HepG2 (cell line): ENCODE data around the gene INSIG2. TPM values are rescaled to one million over a fixed set of nuclear protein-coding genes. Genes with fewer than 3 reads are reported as not detected.

Experiments used
- ATF7 ChIP-seq, 2 experiments: fragments of 450-650 bp in 1 of 2; sonication (generic) in 1 of 2; formaldehyde crosslinking in 1 of 2; IDR thresholded peaks; 2 replicates each; pipeline versions ENCODE4 v1.4.0 to v1.6.1; 2016 to 2020; ENCODE audit warnings: antibody characterized with exemption in 1 of 2, mild to moderate bottlenecking in 1 of 2, missing genetic modification reagents in 1 of 2
- DPF2 ChIP-seq: sonication (generic); formaldehyde crosslinking; IDR thresholded peaks from 2 replicates; pipeline ENCODE4 v1.4.0; 2020; ENCODE audit warnings: mild to moderate bottlenecking, low read depth, missing genetic modification reagents, borderline replicate concordance
- GPN1 ChIP-seq: sonication (generic); formaldehyde crosslinking; IDR thresholded peaks from 2 replicates; pipeline ENCODE4 v1.5.1; 2020; ENCODE audit warnings: missing genetic modification reagents, borderline replicate concordance
- MTF2 ChIP-seq: sonication (generic); formaldehyde crosslinking; IDR thresholded peaks from 2 replicates; pipeline ENCODE4 v1.5.0; 2020; ENCODE audit warnings: missing genetic modification reagents, borderline replicate concordance
- PAWR ChIP-seq: sonication (generic); formaldehyde crosslinking; IDR thresholded peaks from 2 replicates; pipeline ENCODE4 v1.4.0; 2020; ENCODE audit warnings: missing genetic modification reagents, mild to moderate bottlenecking, borderline replicate concordance
- SRSF1 ChIP-seq: fragments of 200-400 bp; formaldehyde crosslinking; optimal IDR thresholded peaks from 2 replicates; pipeline ENCODE3; 2017; ENCODE audit warnings: mild to moderate bottlenecking, low read depth, low read length, moderate library complexity
- ZNF367 ChIP-seq: sonication (generic); formaldehyde crosslinking; IDR thresholded peaks from 2 replicates; pipeline ENCODE4 v1.4.0; 2020; ENCODE audit warnings: missing genetic modification reagents, borderline replicate concordance
- polyA plus RNA-seq, 8 experiments: library from polyadenylated mRNA; depleted of rRNA in 3 of 8; stranded (reverse) in 7 of 8; unstranded in 1 of 8; fragments of >200 nt; fragmentation: Illumina TruSeq in 4 of 8; extraction: Trizol in 4 of 8; gene quantifications; 2 replicates each; pipeline versions ENCODE4 v1.2.1 to v1.2.3, GENCODE V29; 2011 to 2016; ENCODE audit warnings: low read depth in 4 of 8, missing spikeins in 1 of 8, mixed read lengths in 1 of 8; ENCODE audit not compliant: insufficient read depth in 1 of 8
- total RNA-seq, 5 experiments: library from RNA; depleted of rRNA; stranded (reverse); fragments of >200 nt; fragmentation: Illumina TruSeq; extraction: Trizol; gene quantifications; 2 replicates each; pipeline ENCODE4 v1.2.3, GENCODE V29; 2016; ENCODE audit warnings: low read depth in 1 of 5
- TF ChIP-seq, protein P1 (sequence below): sonication (generic); formaldehyde crosslinking; IDR thresholded peaks from 2 replicates; pipeline ENCODE4 v1.4.0; 2020; ENCODE audit warnings: missing genetic modification reagents
- TF ChIP-seq, protein P2 (sequence below): sonication (generic); formaldehyde crosslinking; IDR thresholded peaks from 2 replicates; pipeline ENCODE4 v1.8.0; 2022; ENCODE audit warnings: missing genetic modification reagents, low read depth, mild to moderate bottlenecking, borderline replicate concordance
- TF ChIP-seq, protein P3 (sequence below): sonication (generic); formaldehyde crosslinking; IDR thresholded peaks from 2 replicates; pipeline ENCODE4 v1.8.0; 2022; ENCODE audit warnings: mild to moderate bottlenecking, missing genetic modification reagents, moderate library complexity
- TF ChIP-seq, protein P4 (sequence below): sonication (generic); formaldehyde crosslinking; conservative IDR thresholded peaks from 2 replicates; pipeline ENCODE4 v1.4.0; 2020; ENCODE audit warnings: missing genetic modification reagents
- TF ChIP-seq, protein P5 (sequence below): sonication (generic); formaldehyde crosslinking; IDR thresholded peaks from 2 replicates; pipeline ENCODE4 v1.4.0; 2020; ENCODE audit warnings: missing genetic modification reagents, borderline replicate concordance
- TF ChIP-seq, protein P6 (sequence below): sonication (generic); formaldehyde crosslinking; IDR thresholded peaks from 2 replicates; pipeline ENCODE4 v1.5.1; 2020; ENCODE audit warnings: mild to moderate bottlenecking, moderate library complexity, missing genetic modification reagents

INSIG2 gene
- total and polyA plus RNA-seq, 2 of the 13 experiments (the other 11 are each of a cell fraction or from before 2014, with no cell fraction given) = 73.5 to 481 TPM

DNA sequence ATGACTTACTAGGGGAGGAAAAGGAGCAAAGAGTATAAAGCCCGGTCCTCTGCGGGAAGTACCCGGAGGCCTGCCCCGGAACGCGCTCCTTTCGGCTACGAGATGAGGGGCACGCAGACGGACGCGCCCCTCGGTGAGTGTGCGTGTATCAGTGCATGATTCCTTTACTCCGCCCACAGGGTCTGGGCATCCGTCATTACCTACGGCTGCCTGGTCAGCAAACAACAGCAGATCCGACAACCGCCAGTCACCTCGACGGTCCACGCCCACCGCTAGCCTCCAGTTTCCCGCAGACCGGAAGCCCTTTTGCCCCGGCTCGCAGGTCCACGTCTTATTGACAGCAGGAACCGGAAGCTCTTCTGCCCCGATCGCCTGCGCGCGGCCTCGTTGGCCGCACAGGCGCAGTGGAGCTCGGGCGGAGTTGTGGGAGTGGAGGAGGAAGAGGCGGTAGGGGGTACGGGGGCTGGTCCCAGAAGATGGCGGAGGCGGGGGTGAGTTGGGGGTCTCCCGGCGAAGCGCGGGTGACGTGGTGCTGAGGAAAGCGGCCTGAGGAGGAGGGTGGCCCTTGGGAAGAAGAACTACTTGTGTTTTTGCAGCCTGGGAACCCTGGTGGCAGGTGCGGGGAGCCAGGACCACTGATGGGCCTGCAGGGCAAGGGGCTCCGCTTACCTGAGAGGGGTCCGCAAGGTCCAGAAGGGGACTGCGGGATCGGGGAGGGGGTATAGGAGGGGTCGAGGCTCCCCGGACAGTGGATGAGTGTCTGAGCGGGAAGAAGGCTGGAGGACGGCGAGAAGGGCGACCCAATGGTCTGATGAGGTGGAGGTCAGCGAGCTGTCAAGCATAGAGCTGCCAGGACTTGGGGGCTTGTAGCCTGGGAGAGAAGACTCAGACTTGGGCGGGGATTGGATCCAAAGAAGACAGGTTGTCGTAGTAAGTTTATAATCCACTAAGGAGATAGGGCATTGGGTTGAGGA lies at the start of gene INSIG2 (continued):
- TF ChIP-seq SRSF1 = peak; percentile 81
- no peak for TF ChIP-seq GPN1 (CRISPR knock-in tag)
- TF ChIP-seq, protein P1, sequence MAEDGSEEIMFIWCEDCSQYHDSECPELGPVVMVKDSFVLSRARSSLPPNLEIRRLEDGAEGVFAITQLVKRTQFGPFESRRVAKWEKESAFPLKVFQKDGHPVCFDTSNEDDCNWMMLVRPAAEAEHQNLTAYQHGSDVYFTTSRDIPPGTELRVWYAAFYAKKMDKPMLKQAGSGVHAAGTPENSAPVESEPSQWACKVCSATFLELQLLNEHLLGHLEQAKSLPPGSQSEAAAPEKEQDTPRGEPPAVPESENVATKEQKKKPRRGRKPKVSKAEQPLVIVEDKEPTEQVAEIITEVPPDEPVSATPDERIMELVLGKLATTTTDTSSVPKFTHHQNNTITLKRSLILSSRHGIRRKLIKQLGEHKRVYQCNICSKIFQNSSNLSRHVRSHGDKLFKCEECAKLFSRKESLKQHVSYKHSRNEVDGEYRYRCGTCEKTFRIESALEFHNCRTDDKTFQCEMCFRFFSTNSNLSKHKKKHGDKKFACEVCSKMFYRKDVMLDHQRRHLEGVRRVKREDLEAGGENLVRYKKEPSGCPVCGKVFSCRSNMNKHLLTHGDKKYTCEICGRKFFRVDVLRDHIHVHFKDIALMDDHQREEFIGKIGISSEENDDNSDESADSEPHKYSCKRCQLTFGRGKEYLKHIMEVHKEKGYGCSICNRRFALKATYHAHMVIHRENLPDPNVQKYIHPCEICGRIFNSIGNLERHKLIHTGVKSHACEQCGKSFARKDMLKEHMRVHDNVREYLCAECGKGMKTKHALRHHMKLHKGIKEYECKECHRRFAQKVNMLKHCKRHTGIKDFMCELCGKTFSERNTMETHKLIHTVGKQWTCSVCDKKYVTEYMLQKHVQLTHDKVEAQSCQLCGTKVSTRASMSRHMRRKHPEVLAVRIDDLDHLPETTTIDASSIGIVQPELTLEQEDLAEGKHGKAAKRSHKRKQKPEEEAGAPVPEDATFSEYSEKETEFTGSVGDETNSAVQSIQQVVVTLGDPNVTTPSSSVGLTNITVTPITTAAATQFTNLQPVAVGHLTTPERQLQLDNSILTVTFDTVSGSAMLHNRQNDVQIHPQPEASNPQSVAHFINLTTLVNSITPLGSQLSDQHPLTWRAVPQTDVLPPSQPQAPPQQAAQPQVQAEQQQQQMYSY (CRISPR knock-in tag) = peak; percentile 42; the same call in 1 of the 2 replicates
- TF ChIP-seq PAWR (CRISPR knock-in tag) = no peak
- TF ChIP-seq MTF2 = no peak
- TF ChIP-seq DPF2 = peak; percentile 13; the same call in 1 of the 2 replicates
- TF ChIP-seq, protein P2, sequence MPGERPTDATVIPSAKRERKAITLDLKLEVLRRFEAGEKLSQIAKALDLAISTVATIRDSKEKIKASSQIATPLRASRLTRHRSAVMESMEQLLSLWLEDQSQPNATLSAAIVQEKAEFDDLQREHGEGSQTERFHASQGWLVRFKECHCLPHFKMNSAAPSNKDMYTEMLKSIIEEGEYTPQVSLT (CRISPR knock-in tag) = peak; percentile 88; the same call in 1 of the 2 replicates
- TF ChIP-seq, protein P3, sequence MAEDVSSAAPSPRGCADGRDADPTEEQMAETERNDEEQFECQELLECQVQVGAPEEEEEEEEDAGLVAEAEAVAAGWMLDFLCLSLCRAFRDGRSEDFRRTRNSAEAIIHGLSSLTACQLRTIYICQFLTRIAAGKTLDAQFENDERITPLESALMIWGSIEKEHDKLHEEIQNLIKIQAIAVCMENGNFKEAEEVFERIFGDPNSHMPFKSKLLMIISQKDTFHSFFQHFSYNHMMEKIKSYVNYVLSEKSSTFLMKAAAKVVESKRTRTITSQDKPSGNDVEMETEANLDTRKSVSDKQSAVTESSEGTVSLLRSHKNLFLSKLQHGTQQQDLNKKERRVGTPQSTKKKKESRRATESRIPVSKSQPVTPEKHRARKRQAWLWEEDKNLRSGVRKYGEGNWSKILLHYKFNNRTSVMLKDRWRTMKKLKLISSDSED (CRISPR knock-in tag) = no peak
- TF ChIP-seq, protein P4, sequence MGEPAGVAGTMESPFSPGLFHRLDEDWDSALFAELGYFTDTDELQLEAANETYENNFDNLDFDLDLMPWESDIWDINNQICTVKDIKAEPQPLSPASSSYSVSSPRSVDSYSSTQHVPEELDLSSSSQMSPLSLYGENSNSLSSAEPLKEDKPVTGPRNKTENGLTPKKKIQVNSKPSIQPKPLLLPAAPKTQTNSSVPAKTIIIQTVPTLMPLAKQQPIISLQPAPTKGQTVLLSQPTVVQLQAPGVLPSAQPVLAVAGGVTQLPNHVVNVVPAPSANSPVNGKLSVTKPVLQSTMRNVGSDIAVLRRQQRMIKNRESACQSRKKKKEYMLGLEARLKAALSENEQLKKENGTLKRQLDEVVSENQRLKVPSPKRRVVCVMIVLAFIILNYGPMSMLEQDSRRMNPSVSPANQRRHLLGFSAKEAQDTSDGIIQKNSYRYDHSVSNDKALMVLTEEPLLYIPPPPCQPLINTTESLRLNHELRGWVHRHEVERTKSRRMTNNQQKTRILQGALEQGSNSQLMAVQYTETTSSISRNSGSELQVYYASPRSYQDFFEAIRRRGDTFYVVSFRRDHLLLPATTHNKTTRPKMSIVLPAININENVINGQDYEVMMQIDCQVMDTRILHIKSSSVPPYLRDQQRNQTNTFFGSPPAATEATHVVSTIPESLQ (CRISPR knock-in tag) = no peak; the same call in 1 of the 2 replicates
- TF ChIP-seq, protein P5, sequence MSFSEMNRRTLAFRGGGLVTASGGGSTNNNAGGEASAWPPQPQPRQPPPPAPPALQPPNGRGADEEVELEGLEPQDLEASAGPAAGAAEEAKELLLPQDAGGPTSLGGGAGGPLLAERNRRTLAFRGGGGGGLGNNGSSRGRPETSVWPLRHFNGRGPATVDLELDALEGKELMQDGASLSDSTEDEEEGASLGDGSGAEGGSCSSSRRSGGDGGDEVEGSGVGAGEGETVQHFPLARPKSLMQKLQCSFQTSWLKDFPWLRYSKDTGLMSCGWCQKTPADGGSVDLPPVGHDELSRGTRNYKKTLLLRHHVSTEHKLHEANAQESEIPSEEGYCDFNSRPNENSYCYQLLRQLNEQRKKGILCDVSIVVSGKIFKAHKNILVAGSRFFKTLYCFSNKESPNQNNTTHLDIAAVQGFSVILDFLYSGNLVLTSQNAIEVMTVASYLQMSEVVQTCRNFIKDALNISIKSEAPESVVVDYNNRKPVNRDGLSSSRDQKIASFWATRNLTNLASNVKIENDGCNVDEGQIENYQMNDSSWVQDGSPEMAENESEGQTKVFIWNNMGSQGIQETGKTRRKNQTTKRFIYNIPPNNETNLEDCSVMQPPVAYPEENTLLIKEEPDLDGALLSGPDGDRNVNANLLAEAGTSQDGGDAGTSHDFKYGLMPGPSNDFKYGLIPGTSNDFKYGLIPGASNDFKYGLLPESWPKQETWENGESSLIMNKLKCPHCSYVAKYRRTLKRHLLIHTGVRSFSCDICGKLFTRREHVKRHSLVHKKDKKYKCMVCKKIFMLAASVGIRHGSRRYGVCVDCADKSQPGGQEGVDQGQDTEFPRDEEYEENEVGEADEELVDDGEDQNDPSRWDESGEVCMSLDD (CRISPR knock-in tag) = peak; percentile 67; the same call in 1 of the 2 replicates
- TF ChIP-seq, protein P6, sequence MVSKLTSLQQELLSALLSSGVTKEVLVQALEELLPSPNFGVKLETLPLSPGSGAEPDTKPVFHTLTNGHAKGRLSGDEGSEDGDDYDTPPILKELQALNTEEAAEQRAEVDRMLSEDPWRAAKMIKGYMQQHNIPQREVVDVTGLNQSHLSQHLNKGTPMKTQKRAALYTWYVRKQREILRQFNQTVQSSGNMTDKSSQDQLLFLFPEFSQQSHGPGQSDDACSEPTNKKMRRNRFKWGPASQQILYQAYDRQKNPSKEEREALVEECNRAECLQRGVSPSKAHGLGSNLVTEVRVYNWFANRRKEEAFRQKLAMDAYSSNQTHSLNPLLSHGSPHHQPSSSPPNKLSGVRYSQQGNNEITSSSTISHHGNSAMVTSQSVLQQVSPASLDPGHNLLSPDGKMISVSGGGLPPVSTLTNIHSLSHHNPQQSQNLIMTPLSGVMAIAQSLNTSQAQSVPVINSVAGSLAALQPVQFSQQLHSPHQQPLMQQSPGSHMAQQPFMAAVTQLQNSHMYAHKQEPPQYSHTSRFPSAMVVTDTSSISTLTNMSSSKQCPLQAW (CRISPR knock-in tag) = peak; percentile 99
- no peak for TF ChIP-seq ZNF367
- no peak for TF ChIP-seq ATF7 (IDR thresholded peaks at IDR 0.05)
- peak; percentile 24; the same call in 1 of the 2 replicates for TF ChIP-seq ATF7 (CRISPR knock-in tag; IDR thresholded peaks at IDR 0.05)
